Measurements from ENCODE around the gene HOXA5. TPM values are rescaled to one million over a fixed set of nuclear protein-coding genes. Genes with fewer than 3 reads are reported as not detected.

Gene HOXA5
- total RNA-seq, 1 experiment from 2014 or later, result not detected

DNA sequence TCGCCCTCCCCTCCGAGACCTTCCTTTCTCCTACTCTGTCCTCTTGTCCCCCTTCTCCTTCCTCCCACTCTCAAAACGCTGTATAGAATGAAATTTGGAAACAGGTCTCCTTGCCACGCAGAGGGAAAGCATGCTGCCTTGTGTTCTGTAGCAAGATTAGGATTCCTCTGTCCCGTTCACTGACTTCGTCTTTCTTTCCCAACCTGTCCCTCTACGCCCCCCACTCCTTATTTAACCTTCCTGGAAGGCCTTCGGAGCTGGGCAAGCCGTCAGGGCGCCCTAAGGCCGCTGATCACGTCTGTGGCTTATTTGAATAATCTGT lies 20.5 kb upstream of the HOXA5 start:
- Histone ChIP-seq H2BK20ac (ENCODE audit: low read depth, low read length, poor library complexity, severe bottlenecking) (no peak overlapping the region), H3K18ac (ENCODE audit: insufficient read length, low read depth, low read length) (no peak overlapping the region), H3K27me3 (ENCODE audit: insufficient read depth, low read length) (peaks cover 97% of the 10 kb centered on the region), H2AFZ (ENCODE audit: low read length) (no peak overlapping the region), H4K8ac (replicated peaks; ENCODE audit: insufficient read length, low read depth, low read length) (no peak overlapping the region), H2BK5ac (ENCODE audit: insufficient read length, low read length) (no peak overlapping the region), H3K27ac (ENCODE audit: insufficient read length, low read depth, low read length) (no peak overlapping the region), H3K9me3 (ENCODE audit: control insufficient read depth, low read depth, low read length) (no peaks in the 10 kb centered on the region), H3K4me1 (ENCODE audit: insufficient read depth, low read length) (no peaks in the 10 kb centered on the region), H4K91ac (ENCODE audit: insufficient read length, low read depth, low read length) (no peak overlapping the region), H3K23ac (ENCODE audit: insufficient read length, low read depth, low read length) (no peak overlapping the region), H3K56ac (ENCODE audit: insufficient read length, low read depth, low read length) (no peak overlapping the region), H3K9ac (ENCODE audit: extremely low read depth, insufficient read length, low read length) (no peak overlapping the region), H3K14ac (ENCODE audit: insufficient read depth, low read length) (no peak overlapping the region), H3K4me2 (ENCODE audit: insufficient read depth, insufficient read length, low read length) (no peak overlapping the region), H2BK15ac (ENCODE audit: low read depth, low read length) (no peak overlapping the region), H2AK5ac (ENCODE audit: insufficient read length, low read length) (no peak overlapping the region), H2BK12ac (ENCODE audit: insufficient read length, low read depth, low read length) (no peak overlapping the region), H3K23me2 (ENCODE audit: insufficient read length, low read depth, low read length, poor library complexity, severe bottlenecking) (no peaks in the 10 kb centered on the region), H2BK120ac (ENCODE audit: low read depth, low read length, poor library complexity, severe bottlenecking) (no peak overlapping the region), H4K20me1 (ENCODE audit: control insufficient read depth, insufficient read depth, insufficient read length) (no peaks in the 10 kb centered on the region), H3K79me1 (ENCODE audit: insufficient read depth, low read depth, low read length, poor library complexity, severe bottlenecking) (no peaks in the 10 kb centered on the region), H3K4ac (ENCODE audit: low read depth, low read length) (no peak overlapping the region), H4K5ac (ENCODE audit: insufficient read length, low read depth, low read length) (no peak overlapping the region), H3K79me2 (ENCODE audit: insufficient read depth, low read length) (no peaks in the 10 kb centered on the region), H3T11ph (ENCODE audit: low read length) (no peak overlapping the region)
- Mint-ChIP-seq H3K27ac (no peak overlapping the region; a peak in 1 of 7 replicates), H3K9me3 (peaks cover 5 to 10% of the 10 kb centered on the region in 2 experiments), H3K4me1 (peaks cover 0 to 14% of the 10 kb centered on the region in 2 experiments; a peak in 3 of 4 replicates), H3K27me3 (ENCODE audit: low read depth) (peaks cover 98% of the 10 kb centered on the region), H3K36me3 (ENCODE audit: insufficient read depth in 1 of 3, low read depth in 3 of 3) (no peaks in the 10 kb centered on the region; a peak in 1 of 7 replicates), H3K4me3 (no peak overlapping the region; a peak in 1 of 5 replicates)
- DNase-seq, result no peak
- TF ChIP-seq CTCF (conservative IDR thresholded peaks at IDR 0.05), result no peak
- no CpG with 5 or more reads among the region's 12 CpGs for WGBS (ENCODE audit: extremely low coverage, insufficient read length, low lambda C conversion rate)

All from H9 (cell line).